ENCODE measurements around the gene FUOM.

Gene FUOM

DNA sequence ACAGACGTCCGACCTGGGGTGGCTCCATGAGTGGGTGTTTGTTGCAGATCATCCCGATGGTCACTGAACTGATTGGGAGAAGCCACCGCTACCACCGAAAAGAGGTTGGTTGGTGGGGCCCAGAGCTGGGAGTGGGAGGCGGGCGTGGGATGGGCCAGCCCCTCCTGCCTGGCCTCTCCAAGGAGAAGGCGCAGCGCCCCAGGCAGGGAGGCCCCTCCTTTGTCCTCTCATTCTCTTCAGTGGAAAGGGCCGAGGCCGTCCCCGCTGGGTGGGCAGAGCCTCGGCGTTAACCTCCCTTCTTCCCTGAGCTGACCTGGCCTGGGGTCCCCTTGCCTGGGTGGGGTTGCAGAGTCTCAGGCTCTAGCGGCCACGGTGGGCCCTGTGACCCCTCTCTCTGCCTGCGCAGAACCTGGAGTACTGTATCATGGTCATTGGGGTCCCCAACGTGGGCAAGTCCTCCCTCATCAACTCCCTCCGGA is 41.3 kb upstream of the FUOM start:
- H4K91ac ChIP-seq (ENCODE audit: low read depth, low read length, poor library complexity), result no peak overlapping the region
- H3K27ac ChIP-seq (replicated peaks; ENCODE audit: low read length), result no peak overlapping the region
- no peak overlapping the region for H2AFZ ChIP-seq (ENCODE audit: low read length)
- H3K4me3 ChIP-seq (ENCODE audit: low read length in 2 of 2), result no peak overlapping the region
- no peak overlapping the region for H4K8ac ChIP-seq (ENCODE audit: low read depth, low read length)
- H3K9ac ChIP-seq (ENCODE audit: low read depth, low read length, poor library complexity), result peak overlapping the region; percentile 31
- no peak overlapping the region for H2AK5ac ChIP-seq (ENCODE audit: low read depth, low read length)
- no peak overlapping the region for H3K23ac ChIP-seq (ENCODE audit: low read depth, low read length, poor library complexity)
- H3K18ac ChIP-seq (ENCODE audit: low read length), result no peak overlapping the region
- H2BK120ac ChIP-seq (ENCODE audit: low read depth, low read length), result peak overlapping the region; percentile 40
- no peak overlapping the region for H3K4ac ChIP-seq (ENCODE audit: low read length)
- no peak overlapping the region for H3K14ac ChIP-seq (ENCODE audit: low read length)
- WGBS, 2 donors (ENCODE audit: extremely low coverage in 2 of 2, insufficient read length in 2 of 2, insufficient replicate concordance in 1 of 2), result no CpG with 5 or more reads among the region's 19 CpGs
- peaks cover 11% of the 10 kb centered on the region for H3K79me1 ChIP-seq (ENCODE audit: low read depth, low read length)
- no peak overlapping the region for H2BK12ac ChIP-seq (ENCODE audit: low read length)
- no peak overlapping the region for H2BK5ac ChIP-seq (ENCODE audit: low read length)
- H3K4me1 ChIP-seq (ENCODE audit: control insufficient read depth in 2 of 2, insufficient read depth in 1 of 2, low read depth in 1 of 2, low read length in 2 of 2), result peaks cover 0 to 2% of the 10 kb centered on the region in 2 donors
- no peaks in the 10 kb centered on the region for H3K9me3 ChIP-seq (replicated peaks in 1 of 2; ENCODE audit: control insufficient read depth in 2 of 2, insufficient read depth in 1 of 2, low read depth in 1 of 2, low read length in 2 of 2)
- no peak for DNase-seq (ENCODE audit: low spot score)
- no peak overlapping the region for H3K4me2 ChIP-seq (ENCODE audit: insufficient read depth, low read length, poor library complexity, severe bottlenecking)
- peaks cover 34 to 86% of the 10 kb centered on the region in 2 donors for H3K36me3 ChIP-seq (replicated peaks in 1 of 2; ENCODE audit: control insufficient read depth in 2 of 2, insufficient read depth in 2 of 2, low read length in 2 of 2)
- no peaks in the 10 kb centered on the region for H3K27me3 ChIP-seq (ENCODE audit: control insufficient read depth in 3 of 3, insufficient read depth in 3 of 3, low read depth in 1 of 3, low read length in 3 of 3)
- no peak overlapping the region for H2BK15ac ChIP-seq (ENCODE audit: low read length)

DNA sequence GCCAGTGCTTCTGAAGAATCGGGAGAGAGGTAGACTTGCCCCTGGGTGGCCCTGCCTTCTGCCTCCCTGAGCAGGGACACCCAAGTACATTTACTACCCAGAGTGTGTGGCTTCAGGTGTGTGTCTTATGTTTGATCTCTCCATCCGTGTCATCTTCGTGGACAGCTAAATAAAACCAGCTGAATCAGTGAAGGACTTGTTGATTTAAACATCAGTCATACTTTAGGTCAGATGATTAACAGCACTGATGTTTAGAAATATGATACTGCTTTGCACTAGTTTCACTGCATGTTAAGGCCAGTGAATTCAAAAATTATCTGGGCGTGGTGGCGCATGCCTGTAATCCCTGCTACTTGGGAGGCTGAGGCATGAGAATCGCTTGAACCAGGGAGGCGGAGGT is 40.1 kb upstream of the FUOM start:
- Histone ChIP-seq H3K79me1 (ENCODE audit: low read depth, low read length) (peaks cover 11% of the 10 kb centered on the region), H2BK15ac (ENCODE audit: low read length) (no peak overlapping the region), H2BK5ac (ENCODE audit: low read length) (no peak overlapping the region), H3K4me1 (ENCODE audit: control insufficient read depth in 2 of 2, insufficient read depth in 1 of 2, low read depth in 1 of 2, low read length in 2 of 2) (peaks cover 0 to 2% of the 10 kb centered on the region in 2 donors), H3K9ac (ENCODE audit: low read depth, low read length, poor library complexity) (no peak overlapping the region), H2AK5ac (ENCODE audit: low read depth, low read length) (no peak overlapping the region), H3K9me3 (replicated peaks in 1 of 2; ENCODE audit: control insufficient read depth in 2 of 2, insufficient read depth in 1 of 2, low read depth in 1 of 2, low read length in 2 of 2) (no peaks in the 10 kb centered on the region), H2BK120ac (ENCODE audit: low read depth, low read length) (no peak overlapping the region), H2BK12ac (ENCODE audit: low read length) (no peak overlapping the region), H3K23ac (ENCODE audit: low read depth, low read length, poor library complexity) (no peak overlapping the region), H4K91ac (ENCODE audit: low read depth, low read length, poor library complexity) (no peak overlapping the region), H3K14ac (ENCODE audit: low read length) (no peak overlapping the region), H3K4me2 (ENCODE audit: insufficient read depth, low read length, poor library complexity, severe bottlenecking) (no peak overlapping the region), H2AFZ (ENCODE audit: low read length) (no peak overlapping the region), H3K4me3 (ENCODE audit: low read length in 2 of 2) (no peak overlapping the region), H4K8ac (ENCODE audit: low read depth, low read length) (no peak overlapping the region), H3K4ac (ENCODE audit: low read length) (no peak overlapping the region), H3K27me3 (ENCODE audit: control insufficient read depth in 3 of 3, insufficient read depth in 3 of 3, low read depth in 1 of 3, low read length in 3 of 3) (no peaks in the 10 kb centered on the region), H3K18ac (ENCODE audit: low read length) (no peak overlapping the region), H3K36me3 (replicated peaks in 1 of 2; ENCODE audit: control insufficient read depth in 2 of 2, insufficient read depth in 2 of 2, low read length in 2 of 2) (peaks cover 28 to 75% of the 10 kb centered on the region in 2 donors), H3K27ac (replicated peaks; ENCODE audit: low read length) (no peak overlapping the region)
- no CpG with 5 or more reads among the region's 7 CpGs for WGBS, 2 donors (ENCODE audit: extremely low coverage in 2 of 2, insufficient read length in 2 of 2, insufficient replicate concordance in 1 of 2)
- DNase-seq (ENCODE audit: low spot score), result no peak

DNA sequence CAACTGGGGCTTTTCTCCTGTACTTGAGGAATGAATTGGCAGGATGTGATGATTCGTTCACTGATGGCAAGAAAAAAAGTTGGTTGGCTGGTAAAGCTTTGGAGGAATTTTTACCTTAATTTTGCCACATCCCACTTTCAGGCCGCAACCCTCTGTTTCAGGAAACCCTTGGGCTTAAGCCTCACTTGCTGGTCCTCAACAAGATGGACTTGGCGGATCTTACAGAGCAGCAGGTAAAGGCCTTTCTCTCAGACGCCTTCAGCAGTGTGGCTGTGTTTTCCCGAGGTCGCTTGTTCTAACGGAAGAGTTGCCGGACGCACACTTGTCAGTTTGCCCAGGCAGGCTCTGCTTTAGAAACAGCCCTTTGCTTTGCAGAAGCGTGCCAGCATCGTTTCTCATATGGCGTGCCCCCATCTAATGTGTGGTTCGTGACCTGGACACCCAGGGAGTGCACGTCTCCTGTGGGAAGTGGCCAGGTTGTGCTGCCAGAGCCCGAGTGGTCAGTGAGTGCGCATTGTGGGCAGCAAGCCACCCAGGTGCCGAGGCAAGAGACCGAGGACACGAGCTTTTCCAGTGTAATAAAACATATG is 38.3 kb upstream of the FUOM start:
- H3K9ac ChIP-seq (ENCODE audit: low read depth, low read length, poor library complexity), result no peak overlapping the region
- peaks cover 22 to 57% of the 10 kb centered on the region in 2 donors for H3K36me3 ChIP-seq (replicated peaks in 1 of 2; ENCODE audit: control insufficient read depth in 2 of 2, insufficient read depth in 2 of 2, low read length in 2 of 2)
- no peak overlapping the region for H3K4me3 ChIP-seq (ENCODE audit: low read length in 2 of 2)
- H4K8ac ChIP-seq (ENCODE audit: low read depth, low read length), result no peak overlapping the region
- no peak overlapping the region for H3K14ac ChIP-seq (ENCODE audit: low read length)
- H3K18ac ChIP-seq (ENCODE audit: low read length), result no peak overlapping the region
- DNase-seq (ENCODE audit: low spot score), result no peak
- no peak overlapping the region for H2AK5ac ChIP-seq (ENCODE audit: low read depth, low read length)
- H3K4me2 ChIP-seq (ENCODE audit: insufficient read depth, low read length, poor library complexity, severe bottlenecking), result no peak overlapping the region
- no peak overlapping the region for H2BK15ac ChIP-seq (ENCODE audit: low read length)
- H2AFZ ChIP-seq (ENCODE audit: low read length), result no peak overlapping the region
- peaks cover 4% of the 10 kb centered on the region for H3K79me1 ChIP-seq (ENCODE audit: low read depth, low read length)
- H2BK120ac ChIP-seq (ENCODE audit: low read depth, low read length), result no peak overlapping the region
- no peak overlapping the region for H3K27ac ChIP-seq (replicated peaks; ENCODE audit: low read length)
- no peak overlapping the region for H3K23ac ChIP-seq (ENCODE audit: low read depth, low read length, poor library complexity)
- no peaks in the 10 kb centered on the region for H3K9me3 ChIP-seq (replicated peaks in 1 of 2; ENCODE audit: control insufficient read depth in 2 of 2, insufficient read depth in 1 of 2, low read depth in 1 of 2, low read length in 2 of 2)
- no peak overlapping the region for H2BK5ac ChIP-seq (ENCODE audit: low read length)
- H2BK12ac ChIP-seq (ENCODE audit: low read length), result no peak overlapping the region
- H4K91ac ChIP-seq (ENCODE audit: low read depth, low read length, poor library complexity), result no peak overlapping the region
- no peaks in the 10 kb centered on the region for H3K27me3 ChIP-seq (ENCODE audit: control insufficient read depth in 3 of 3, insufficient read depth in 3 of 3, low read depth in 1 of 3, low read length in 3 of 3)
- H3K4me1 ChIP-seq (ENCODE audit: control insufficient read depth in 2 of 2, insufficient read depth in 1 of 2, low read depth in 1 of 2, low read length in 2 of 2), result peaks cover 0 to 2% of the 10 kb centered on the region in 2 donors
- no CpG with 5 or more reads among the region's 19 CpGs for WGBS, 2 donors (ENCODE audit: extremely low coverage in 2 of 2, insufficient read length in 2 of 2, insufficient replicate concordance in 1 of 2)
- H3K4ac ChIP-seq (ENCODE audit: low read length), result no peak overlapping the region

DNA sequence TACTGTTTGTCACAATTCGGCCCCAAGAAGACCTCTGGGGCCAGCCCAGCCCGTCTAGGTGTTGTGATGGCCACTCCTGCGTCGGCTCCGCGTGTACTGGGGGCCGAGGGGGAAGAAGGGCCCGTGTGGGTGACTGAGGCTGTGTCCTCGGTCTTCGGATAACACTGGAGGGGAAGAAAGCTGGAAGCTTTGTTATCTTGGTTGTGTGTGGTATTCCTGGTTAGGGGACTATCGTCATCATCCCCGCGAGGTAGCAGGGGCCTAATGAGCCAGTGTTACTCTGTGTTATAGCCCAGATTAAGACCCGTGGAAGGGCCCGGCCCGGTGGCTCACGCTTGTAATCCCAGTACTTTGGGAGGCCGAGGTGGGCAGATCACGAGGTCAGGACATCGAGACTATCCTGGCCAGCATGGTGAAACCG is 37.0 kb upstream of the FUOM start:
- Histone ChIP-seq H3K4me1 (ENCODE audit: control insufficient read depth in 2 of 2, insufficient read depth in 1 of 2, low read depth in 1 of 2, low read length in 2 of 2) (peaks cover 0 to 2% of the 10 kb centered on the region in 2 donors), H2BK120ac (ENCODE audit: low read depth, low read length) (no peak overlapping the region), H3K9ac (ENCODE audit: low read depth, low read length, poor library complexity) (no peak overlapping the region), H3K4me3 (ENCODE audit: low read length in 2 of 2) (peak overlapping the region; percentile 92 to 100), H3K4me2 (ENCODE audit: insufficient read depth, low read length, poor library complexity, severe bottlenecking) (peak overlapping the region; percentile 69), H2BK5ac (ENCODE audit: low read length) (no peak overlapping the region), H2BK12ac (ENCODE audit: low read length) (no peak overlapping the region), H4K91ac (ENCODE audit: low read depth, low read length, poor library complexity) (no peak overlapping the region), H3K18ac (ENCODE audit: low read length) (no peak overlapping the region), H3K4ac (ENCODE audit: low read length) (no peak overlapping the region), H3K36me3 (replicated peaks in 1 of 2; ENCODE audit: control insufficient read depth in 2 of 2, insufficient read depth in 2 of 2, low read length in 2 of 2) (peaks cover 18 to 44% of the 10 kb centered on the region in 2 donors), H3K27ac (replicated peaks; ENCODE audit: low read length) (no peak overlapping the region), H3K79me1 (ENCODE audit: low read depth, low read length) (peaks cover 4% of the 10 kb centered on the region), H3K14ac (ENCODE audit: low read length) (no peak overlapping the region), H4K8ac (ENCODE audit: low read depth, low read length) (peak overlapping the region; percentile 45), H2BK15ac (ENCODE audit: low read length) (no peak overlapping the region), H2AK5ac (ENCODE audit: low read depth, low read length) (no peak overlapping the region), H3K23ac (ENCODE audit: low read depth, low read length, poor library complexity) (no peak overlapping the region), H3K27me3 (ENCODE audit: control insufficient read depth in 3 of 3, insufficient read depth in 3 of 3, low read depth in 1 of 3, low read length in 3 of 3) (no peaks in the 10 kb centered on the region), H2AFZ (ENCODE audit: low read length) (peak overlapping the region; percentile 95), H3K9me3 (replicated peaks in 1 of 2; ENCODE audit: control insufficient read depth in 2 of 2, insufficient read depth in 1 of 2, low read depth in 1 of 2, low read length in 2 of 2) (no peaks in the 10 kb centered on the region)
- no peak for DNase-seq (ENCODE audit: low spot score)
- WGBS, 2 donors (ENCODE audit: extremely low coverage in 2 of 2, insufficient read length in 2 of 2, insufficient replicate concordance in 1 of 2), result no CpG with 5 or more reads among the region's 21 CpGs

All from neuronal stem cell (in vitro differentiated cells).